Neuronal stem cell (in vitro differentiated cells): ENCODE results near the gene BMAL1.

Source experiments
- DNase-seq: peaks from one replicate; pipeline ENCODE4 v3.0.0-alpha.2; 2013; ENCODE audit warnings: low spot score
- H2AFZ ChIP-seq: one replicate; pipeline ENCODE4 v1.6.1; 2013; ENCODE audit warnings: mild to moderate bottlenecking, low read length, inconsistent platforms
- H2AK5ac ChIP-seq: 2 replicates; pipeline ENCODE4 v1.6.1; 2013; ENCODE audit warnings: low read depth, mild to moderate bottlenecking, inconsistent platforms, low read length, moderate library complexity, mixed read lengths
- H2BK120ac ChIP-seq: 2 replicates; pipeline ENCODE4 v1.6.1; 2013; ENCODE audit warnings: low read depth, mild to moderate bottlenecking, inconsistent platforms, low read length, moderate library complexity, mixed read lengths
- H2BK12ac ChIP-seq: one replicate; pipeline ENCODE4 v1.6.1; 2013; ENCODE audit warnings: low read length, inconsistent platforms
- H2BK15ac ChIP-seq: 2 replicates; pipeline ENCODE4 v1.6.1; 2013; ENCODE audit warnings: mild to moderate bottlenecking, low read length, inconsistent platforms, mixed read lengths
- H2BK5ac ChIP-seq: one replicate; pipeline ENCODE4 v1.6.1; 2013; ENCODE audit warnings: inconsistent platforms, mild to moderate bottlenecking, low read length, moderate library complexity
- H3K14ac ChIP-seq: one replicate; pipeline ENCODE4 v1.6.1; 2013; ENCODE audit warnings: low read length, inconsistent platforms
- H3K18ac ChIP-seq: 2 replicates; pipeline ENCODE4 v1.6.1; 2013; ENCODE audit warnings: low read length, inconsistent platforms
- H3K23ac ChIP-seq: 2 replicates; pipeline ENCODE4 v1.6.1; 2013; ENCODE audit warnings: low read depth, mild to moderate bottlenecking, mixed read lengths, low read length, inconsistent platforms; ENCODE audit not compliant: poor library complexity
- H3K27ac ChIP-seq: replicated peaks from 3 replicates; pipeline ENCODE4 v1.5.1; 2013; ENCODE audit warnings: low read length, inconsistent platforms
- H3K27me3 ChIP-seq, 3 experiments: 2 replicates each; pipeline ENCODE4 v1.6.1; 2013; ENCODE audit warnings: low read length in 3 of 3, mild to moderate bottlenecking in 2 of 3, inconsistent platforms in 1 of 3, low read depth in 1 of 3, mixed read lengths in 1 of 3, moderate library complexity in 1 of 3; ENCODE audit not compliant: control insufficient read depth in 3 of 3, insufficient read depth in 3 of 3
- H3K36me3 ChIP-seq, 2 donors: replicated peaks in 1 of 2; 2 replicates each; pipeline ENCODE4 v1.6.1; 2013; ENCODE audit warnings: low read length in 2 of 2; ENCODE audit not compliant: control insufficient read depth in 2 of 2, insufficient read depth in 2 of 2
- H3K4ac ChIP-seq: 2 replicates; pipeline ENCODE4 v1.6.1; 2013; ENCODE audit warnings: inconsistent platforms, mild to moderate bottlenecking, low read length, moderate library complexity
- H3K4me1 ChIP-seq, 2 donors: 1 replicate in 1 of 2; 2 replicates in 1 of 2; pipeline ENCODE4 v1.6.1; 2013; ENCODE audit warnings: low read length in 2 of 2, low read depth in 1 of 2; ENCODE audit not compliant: control insufficient read depth in 2 of 2, insufficient read depth in 1 of 2
- H3K4me2 ChIP-seq: one replicate; pipeline ENCODE4 v1.6.1; 2013; ENCODE audit warnings: mild to moderate bottlenecking, low read length, inconsistent platforms; ENCODE audit not compliant: insufficient read depth, poor library complexity, severe bottlenecking
- H3K4me3 ChIP-seq, 2 donors: 2 replicates each; pipeline ENCODE4 v1.5.1; 2013; ENCODE audit warnings: low read length in 2 of 2, mild to moderate bottlenecking in 2 of 2, inconsistent platforms in 1 of 2, moderate library complexity in 1 of 2
- H3K79me1 ChIP-seq: one replicate; pipeline ENCODE4 v1.6.1; 2013; ENCODE audit warnings: low read depth, mild to moderate bottlenecking, inconsistent platforms, low read length, moderate library complexity
- H3K9ac ChIP-seq: one replicate; pipeline ENCODE4 v1.6.1; 2013; ENCODE audit warnings: mild to moderate bottlenecking, low read depth, low read length, inconsistent platforms; ENCODE audit not compliant: poor library complexity
- H3K9me3 ChIP-seq, 2 donors: replicated peaks in 1 of 2; 2 replicates each; pipeline versions ENCODE3 to v1.6.1; 2013; ENCODE audit warnings: low read length in 2 of 2, mild to moderate bottlenecking in 2 of 2, inconsistent platforms in 1 of 2, low read depth in 1 of 2, mixed read lengths in 1 of 2, moderate library complexity in 1 of 2; ENCODE audit not compliant: control insufficient read depth in 2 of 2, insufficient read depth in 1 of 2
- H4K8ac ChIP-seq: one replicate; pipeline ENCODE4 v1.6.1; 2013; ENCODE audit warnings: low read depth, mild to moderate bottlenecking, inconsistent platforms, low read length, moderate library complexity
- H4K91ac ChIP-seq: one replicate; pipeline ENCODE4 v1.6.1; 2013; ENCODE audit warnings: low read length, low read depth, mild to moderate bottlenecking, inconsistent platforms; ENCODE audit not compliant: poor library complexity
- WGBS, 2 donors: extraction: QIAGEN DNeasy Blood & Tissue Kit; methylation state at CpG; one replicate each; pipeline ENCODE4 v1.1.7; 2013; ENCODE audit warnings: missing lambda C conversion rate in 2 of 2, mixed read lengths in 1 of 2; ENCODE audit not compliant: insufficient read length in 2 of 2, insufficient replicate concordance in 1 of 2; ENCODE audit errors: extremely low coverage in 2 of 2; 5-methylcytosine and 5-hydroxymethylcytosine counted together

Gene BMAL1

GRCh38 chr11:13328286-13328685 is 50.7 kb downstream of the BMAL1 start:
- no peak overlapping the region for H3K4ac ChIP-seq
- no peak overlapping the region for H4K91ac ChIP-seq
- H2BK15ac ChIP-seq, result no peak overlapping the region
- H3K14ac ChIP-seq, result no peak overlapping the region
- H3K27ac ChIP-seq, result no peak overlapping the region
- no peaks in the 10 kb centered on the region for H3K79me1 ChIP-seq
- no peak overlapping the region for H2AK5ac ChIP-seq
- H2BK5ac ChIP-seq, result no peak overlapping the region
- no peak overlapping the region for H3K4me2 ChIP-seq
- H2BK120ac ChIP-seq, result no peak overlapping the region
- no peaks in the 10 kb centered on the region for H3K9me3 ChIP-seq
- H3K9ac ChIP-seq, result no peak overlapping the region
- H3K18ac ChIP-seq, result no peak overlapping the region
- peaks cover 3 to 32% of the 10 kb centered on the region in 2 donors for H3K4me1 ChIP-seq
- H3K4me3 ChIP-seq, result no peak overlapping the region
- H4K8ac ChIP-seq, result no peak overlapping the region
- no CpG with 5 or more reads among the region's 5 CpGs for WGBS, 2 donors
- H3K36me3 ChIP-seq, result no peaks in the 10 kb centered on the region
- no peak overlapping the region for H3K23ac ChIP-seq
- H2BK12ac ChIP-seq, result no peak overlapping the region
- no peaks in the 10 kb centered on the region for H3K27me3 ChIP-seq
- DNase-seq, result no peak
- peak overlapping the region; percentile 78 for H2AFZ ChIP-seq

DNA sequence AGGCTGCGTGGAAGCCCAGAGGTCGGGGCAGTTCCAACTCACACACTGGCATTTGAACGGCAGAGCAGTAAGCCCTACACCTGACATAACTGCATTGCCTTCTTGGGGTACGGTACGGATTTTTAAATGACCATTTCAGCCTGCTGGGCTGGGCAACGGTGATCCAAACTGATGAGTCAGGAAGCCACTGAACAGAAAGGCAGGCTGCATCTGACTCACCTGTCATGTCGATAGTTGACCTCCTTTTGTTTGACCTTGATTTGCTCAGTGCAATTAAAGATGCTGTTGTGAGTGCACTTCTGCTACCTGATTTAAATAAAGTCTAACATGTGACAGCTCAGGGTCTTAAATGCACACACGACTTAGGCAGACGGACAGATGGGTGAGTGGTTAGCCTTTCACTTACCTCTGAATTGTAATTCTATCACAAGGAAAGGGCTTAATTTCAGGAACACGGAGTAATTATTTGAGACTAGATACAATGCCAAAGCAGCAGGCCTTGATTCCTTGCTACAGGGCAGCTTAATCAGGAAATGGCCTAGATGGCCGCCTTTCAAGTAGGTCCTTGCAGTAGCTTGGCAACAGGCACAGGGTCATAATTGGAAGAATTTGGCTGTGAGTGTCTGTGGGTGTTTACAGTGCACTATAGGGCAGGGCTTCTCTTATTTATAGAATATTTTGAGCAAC is 52.2 kb downstream of the BMAL1 start:
- Histone ChIP-seq H3K4ac (no peak overlapping the region), H3K18ac (no peak overlapping the region), H2BK5ac (no peak overlapping the region), H3K4me1 (peaks cover 3 to 32% of the 10 kb centered on the region in 2 donors), H3K4me3 (no peak overlapping the region), H3K36me3 (no peaks in the 10 kb centered on the region), H3K79me1 (no peaks in the 10 kb centered on the region), H2BK120ac (no peak overlapping the region), H2BK12ac (no peak overlapping the region), H2BK15ac (no peak overlapping the region), H4K8ac (no peak overlapping the region), H2AFZ (peak overlapping the region; percentile 30), H2AK5ac (no peak overlapping the region), H3K23ac (no peak overlapping the region), H3K27me3 (no peaks in the 10 kb centered on the region), H3K4me2 (no peak overlapping the region), H3K27ac (no peak overlapping the region), H4K91ac (no peak overlapping the region), H3K14ac (no peak overlapping the region), H3K9me3 (no peaks in the 10 kb centered on the region), H3K9ac (no peak overlapping the region)
- no peak for DNase-seq
- WGBS, 2 donors, result no CpG with 5 or more reads among the region's 11 CpGs

DNA sequence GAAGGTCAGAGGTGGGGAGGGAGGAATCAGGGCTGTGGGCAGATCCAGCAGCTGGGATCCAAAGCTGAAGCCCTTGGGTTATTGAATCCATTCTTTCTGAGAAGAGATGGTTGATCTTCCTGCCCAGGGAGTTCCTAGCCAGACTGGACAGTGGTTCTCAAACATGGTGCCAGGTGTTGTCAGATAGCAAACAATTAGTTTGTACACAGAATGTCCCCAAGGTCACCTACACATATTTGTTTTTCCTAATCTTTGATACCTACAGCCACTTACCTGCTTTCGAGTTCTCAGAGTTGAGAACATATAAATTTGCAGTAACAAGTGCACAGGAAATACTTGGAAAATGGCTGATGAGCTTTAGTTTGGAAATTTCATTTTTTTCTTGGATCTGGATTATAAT is 54.5 kb downstream of the BMAL1 start:
- no peak overlapping the region for H3K4me3 ChIP-seq
- WGBS, 2 donors, result no CpG with 5 or more reads among the region's 1 CpG

GRCh38 chr11:13333456-13333957 is 55.9 kb downstream of the BMAL1 start:
- Histone ChIP-seq H3K9me3 (no peaks in the 10 kb centered on the region), H4K91ac (no peak overlapping the region), H2BK12ac (no peak overlapping the region), H3K4me1 (peaks cover 2 to 18% of the 10 kb centered on the region in 2 donors), H3K27ac (no peak overlapping the region), H3K23ac (no peak overlapping the region), H3K4me3 (no peak overlapping the region), H4K8ac (no peak overlapping the region), H3K4me2 (no peak overlapping the region), H2AK5ac (no peak overlapping the region), H3K79me1 (no peaks in the 10 kb centered on the region), H2AFZ (no peak overlapping the region), H3K18ac (peak overlapping the region; percentile 36), H3K27me3 (no peaks in the 10 kb centered on the region), H2BK120ac (no peak overlapping the region), H2BK15ac (no peak overlapping the region), H3K9ac (no peak overlapping the region), H2BK5ac (no peak overlapping the region), H3K14ac (no peak overlapping the region), H3K36me3 (no peaks in the 10 kb centered on the region), H3K4ac (no peak overlapping the region)
- DNase-seq, result no peak
- WGBS, 2 donors, result no CpG with 5 or more reads among the region's 7 CpGs

More for the DNA sequence above, 54.5 kb downstream of the BMAL1 start:
- Histone ChIP-seq H3K4me1 (peaks cover 3 to 32% of the 10 kb centered on the region in 2 donors), H3K4me2 (no peak overlapping the region), H2AK5ac (no peak overlapping the region), H3K9me3 (no peaks in the 10 kb centered on the region), H2AFZ (no peak overlapping the region), H3K27ac (no peak overlapping the region), H3K14ac (no peak overlapping the region), H2BK15ac (no peak overlapping the region), H3K79me1 (no peaks in the 10 kb centered on the region), H3K18ac (no peak overlapping the region), H3K27me3 (no peaks in the 10 kb centered on the region), H2BK12ac (no peak overlapping the region), H4K8ac (no peak overlapping the region), H3K9ac (no peak overlapping the region), H3K4ac (no peak overlapping the region), H3K36me3 (no peaks in the 10 kb centered on the region), H2BK120ac (no peak overlapping the region), H3K23ac (no peak overlapping the region), H2BK5ac (no peak overlapping the region), H4K91ac (no peak overlapping the region)
- no peak for DNase-seq
